HepG2 (cell line): ENCODE data around the gene FRMD5. TPM values are rescaled to one million over a fixed set of nuclear protein-coding genes. Genes with fewer than 3 reads are reported as not detected.

ENCODE experiments used
- ATAC-seq: fragments of 200-7000 bp; cut with Tn5 transposase; 3 replicates; pipeline ENCODE4 v1.9.1; 2020; ENCODE audit warnings: mild to moderate bottlenecking, moderate library complexity
- BruUV-seq: library from RNA; stranded (reverse); fragments of 400-500 nt; replicated peaks from 2 replicates; lab custom pipeline; 2021; lab: Mats Ljungman, UMichigan
- CTCF ChIA-PET: fragments of 300-600 bp; formaldehyde crosslinking; extraction: SDS; loops from one replicate; lab custom pipeline; 2021; ENCODE audit warnings: low total read pairs, inconsistent platforms, low intra/inter-chr PET ratio; lab: Yijun Ruan, JAX
- POLR2A ChIA-PET: fragments of 350-600 bp; sonication (Branson Sonifier 250); formaldehyde crosslinking; loops from one replicate; lab custom pipeline; 2020; ENCODE audit warnings: antibody characterized with exemption, inconsistent platforms; lab: Yijun Ruan, JAX
- DNase-seq: peaks from one replicate; pipeline ENCODE4 v3.0.0-alpha.2; 2015; ENCODE audit warnings: low spot score
- FAIRE-seq: peaks from 3 replicates; lab custom pipeline; 2011; peaks lifted over from hg19 to GRCh38; lab: Jason Lieb, UNC
- H2AFZ ChIP-seq: one replicate; pipeline ENCODE4 v1.6.1; 2011; ENCODE audit warnings: low read length, inconsistent platforms
- H3K27ac ChIP-seq: fragments of 300-600 bp; 3 replicates; pipeline ENCODE4 v1.8.0; 2011; ENCODE audit warnings: mixed run types, mild to moderate bottlenecking, mixed read lengths, low read length, inconsistent platforms; ENCODE audit not compliant: insufficient read depth; ENCODE audit errors: extremely low read length
- H3K27me3 ChIP-seq, 2 experiments: fragments of 200-600 bp in 1 of 2; 2 replicates in 1 of 2; 3 replicates in 1 of 2; pipeline versions ENCODE4 v1.6.0 to v1.8.0; 2011; ENCODE audit warnings: low read length in 2 of 2, mild to moderate bottlenecking in 2 of 2, moderate library complexity in 2 of 2, inconsistent platforms in 1 of 2; ENCODE audit not compliant: insufficient read depth in 2 of 2, control insufficient read depth in 1 of 2
- H3K36me3 ChIP-seq, 2 experiments: fragments of 200-600 bp in 1 of 2; replicated peaks in 1 of 2; 2 replicates in 1 of 2; 3 replicates in 1 of 2; pipeline versions ENCODE4 v1.5.1 to v1.8.0; 2011; ENCODE audit warnings: low read length in 2 of 2, inconsistent platforms in 1 of 2; ENCODE audit not compliant: insufficient read depth in 2 of 2, control insufficient read depth in 1 of 2
- H3K4me1 ChIP-seq: 2 replicates; pipeline ENCODE4 v1.5.1; 2012; ENCODE audit warnings: low read length, inconsistent platforms; ENCODE audit not compliant: insufficient read depth
- H3K4me2 ChIP-seq: 2 replicates; pipeline ENCODE4 v1.6.0; 2011; ENCODE audit warnings: low read depth, low read length, inconsistent platforms
- H3K4me3 ChIP-seq, 3 experiments: fragments of 200-600 bp in 1 of 3; sonication (generic), shearing (Covaris generic) in 1 of 3; replicated peaks in 1 of 3; 2 replicates each; pipeline ENCODE4 v1.5.1; 2011 to 2016; ENCODE audit warnings: low read length in 3 of 3, inconsistent platforms in 2 of 3, low read depth in 2 of 3, mild to moderate bottlenecking in 2 of 3, control low read depth in 1 of 3, mixed read lengths in 1 of 3; ENCODE audit not compliant: insufficient read depth in 1 of 3
- H3K79me2 ChIP-seq: one replicate; pipeline ENCODE4 v1.6.1; 2011; ENCODE audit warnings: low read length, inconsistent platforms; ENCODE audit not compliant: insufficient read depth
- H3K9ac ChIP-seq: 2 replicates; pipeline ENCODE4 v1.6.0; 2011; ENCODE audit warnings: mild to moderate bottlenecking, low read depth, low read length, inconsistent platforms; ENCODE audit not compliant: insufficient read depth
- H3K9me3 ChIP-seq: 2 replicates; pipeline ENCODE4 v1.5.1; 2012; ENCODE audit warnings: mild to moderate bottlenecking, low read length
- H4K20me1 ChIP-seq: 2 replicates; pipeline ENCODE4 v1.6.0; 2011; ENCODE audit warnings: inconsistent platforms, mild to moderate bottlenecking, low read length, moderate library complexity; ENCODE audit not compliant: insufficient read depth
- FOXM1 ChIP-seq: sonication (generic); formaldehyde crosslinking; IDR thresholded peaks from 2 replicates; pipeline ENCODE4 v1.5.0; 2020; ENCODE audit warnings: missing genetic modification reagents
- MTA1 ChIP-seq: sonication (generic); formaldehyde crosslinking; IDR thresholded peaks from 2 replicates; pipeline ENCODE4 v1.4.0; 2020; ENCODE audit warnings: missing genetic modification reagents, mild to moderate bottlenecking, borderline replicate concordance
- MYNN ChIP-seq: sonication (generic); formaldehyde crosslinking; IDR thresholded peaks from 2 replicates; pipeline ENCODE4 v1.4.0; 2020; ENCODE audit warnings: mild to moderate bottlenecking, low read depth, missing genetic modification reagents
- ZBTB49 ChIP-seq: sonication (generic); formaldehyde crosslinking; IDR thresholded peaks from 2 replicates; pipeline ENCODE4 v1.4.0; 2020; ENCODE audit warnings: missing genetic modification reagents, borderline replicate concordance
- ZNF121 ChIP-seq: sonication (generic); formaldehyde crosslinking; IDR thresholded peaks from 2 replicates; pipeline ENCODE4 v1.5.0; 2020; ENCODE audit warnings: mild to moderate bottlenecking, missing genetic modification reagents
- ZNF484 ChIP-seq: sonication (generic); formaldehyde crosslinking; IDR thresholded peaks from 2 replicates; pipeline ENCODE4 v1.5.1; 2020; ENCODE audit warnings: mild to moderate bottlenecking, low read depth, missing genetic modification reagents, borderline replicate concordance
- WGBS: methylation state at CpG from one replicate; pipeline ENCODE4 v1.1.6; 2017; ENCODE audit warnings: low lambda C conversion rate; 5-methylcytosine and 5-hydroxymethylcytosine counted together
- in situ Hi-C: cut with HindIII; loops from 2 replicates; pipeline ENCODE4 v1.10.0; 2017; ENCODE audit warnings: low pct_unique_long_range_greater_than_20kb; ENCODE audit not compliant: extremely low pct_ligation_motif_present
- intact Hi-C: fragments of 100-400 bp; cut with micrococcal nuclease; formaldehyde crosslinking; loops from one replicate; pipeline ENCODE4 v1.10.0; 2022; ENCODE audit not compliant: unreplicated experiment
- polyA plus RNA-seq, 8 experiments: library from polyadenylated mRNA; depleted of rRNA in 3 of 8; stranded (reverse) in 7 of 8; unstranded in 1 of 8; fragments of >200 nt; fragmentation: Illumina TruSeq in 4 of 8; extraction: Trizol in 4 of 8; gene quantifications; 2 replicates each; pipeline versions ENCODE4 v1.2.1 to v1.2.3, GENCODE V29; 2011 to 2016; ENCODE audit warnings: low read depth in 4 of 8, missing spikeins in 1 of 8, mixed read lengths in 1 of 8; ENCODE audit not compliant: insufficient read depth in 1 of 8
- total RNA-seq, 5 experiments: library from RNA; depleted of rRNA; stranded (reverse); fragments of >200 nt; fragmentation: Illumina TruSeq; extraction: Trizol; gene quantifications; 2 replicates each; pipeline ENCODE4 v1.2.3, GENCODE V29; 2016; ENCODE audit warnings: low read depth in 1 of 5

Gene FRMD5
- total and polyA plus RNA-seq, 2 of the 13 experiments (the other 11 are each of a cell fraction or from before 2014, with no cell fraction given), result 0.93 to 1.5 TPM

DNA sequence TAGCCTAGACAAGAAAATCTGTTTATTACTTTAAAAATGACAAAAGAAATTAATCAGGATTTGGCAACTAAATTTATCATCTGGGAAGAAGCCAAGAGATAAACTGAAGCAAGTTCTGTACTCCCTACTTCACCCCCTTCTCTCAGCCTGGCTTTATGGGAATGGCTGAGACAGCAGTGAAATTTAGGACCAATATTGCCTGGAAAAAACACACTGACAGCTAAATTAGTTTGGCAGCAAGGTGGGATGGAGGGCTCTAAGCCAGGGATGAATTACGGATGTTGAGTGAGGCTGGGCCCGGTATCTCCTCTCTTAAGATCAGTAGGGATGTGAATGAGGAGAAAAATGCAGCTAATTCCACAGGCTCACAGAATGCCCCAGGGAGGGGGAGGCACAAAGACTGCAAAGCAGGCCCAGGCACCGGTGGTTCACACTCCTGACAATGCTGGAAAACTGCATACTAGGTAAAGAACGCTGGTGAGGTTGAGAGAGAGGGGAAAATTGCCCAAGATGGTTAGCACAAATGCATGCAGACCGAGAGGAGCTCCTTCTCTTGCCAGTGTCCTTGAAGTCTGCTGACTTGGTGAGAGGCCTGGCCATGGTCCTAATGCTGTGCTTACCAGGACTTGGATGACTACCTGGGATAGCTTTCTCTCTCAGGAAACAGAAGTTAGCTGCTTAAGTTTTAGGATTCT lies 279.3 kb downstream of the FRMD5 start:
- BruUV-seq, result no TSS peak
- no peak for FAIRE-seq
- TF ChIP-seq ZNF121, result no peak
- TF ChIP-seq MTA1 (CRISPR knock-in tag), result no peak
- TF ChIP-seq FOXM1 (CRISPR knock-in tag), result no peak
- TF ChIP-seq MYNN, result no peak
- no peak for TF ChIP-seq ZBTB49 (CRISPR knock-in tag)
- TF ChIP-seq ZNF484 (CRISPR knock-in tag), result no peak
- TF ChIP-seq, all 625 proteins: peak for 0

More for the DNA sequence above, 279.3 kb downstream of the FRMD5 start:
- ChIA-PET POLR2A (no interaction called here), CTCF (no interaction called here)
- 47% methylated on average over 5 of the region's 5 CpGs for whole genome bisulfite sequencing
- H3K27me3 ChIP-seq, result peaks cover 0 to 5% of the 10 kb centered on the region in 2 experiments; a peak in 2 of 5 replicates
- H4K20me1 ChIP-seq, result no peaks in the 10 kb centered on the region
- intact Hi-C loops, result no loop called here
- no peak overlapping the region for H3K4me3 ChIP-seq
- DNase-seq, result no peak
- H2AFZ ChIP-seq, result no peak overlapping the region
- no peak overlapping the region for H3K27ac ChIP-seq
- no peaks in the 10 kb centered on the region for H3K36me3 ChIP-seq
- H3K9me3 ChIP-seq, result no peaks in the 10 kb centered on the region
- no peak overlapping the region for H3K4me2 ChIP-seq
- in situ Hi-C loops, result no loop called here
- no peaks in the 10 kb centered on the region for H3K79me2 ChIP-seq
- H3K9ac ChIP-seq, result no peak overlapping the region
- ATAC-seq, result no peak
- H3K4me1 ChIP-seq, result no peaks in the 10 kb centered on the region
